PC-9 (cell line): Measurements from ENCODE around the gene TCEA3. TPM values are rescaled to one million over a fixed set of nuclear protein-coding genes. Genes with fewer than 3 reads are reported as not detected.

Experiments used
- BruUV-seq: library from RNA; stranded (reverse); fragments of 400-500 nt; replicated peaks from 2 replicates; lab custom pipeline; 2021; lab: Mats Ljungman, UMichigan
- CTCF ChIA-PET: fragments of 300-600 bp; sonication (Branson Sonifier 250); formaldehyde crosslinking; loops from one replicate; lab custom pipeline; 2022; ENCODE audit warnings: antibody characterized with exemption; lab: Charles Lee
- POLR2A ChIA-PET: fragments of 300-600 bp; sonication (Branson Sonifier 250); formaldehyde crosslinking; loops from one replicate; lab custom pipeline; 2022; ENCODE audit warnings: antibody characterized with exemption; ENCODE audit not compliant: unreplicated experiment; lab: Charles Lee
- DNase-seq, 2 experiments: peaks; one replicate each; pipeline versions ENCODE4 v3.0.0 to v3.0.0-alpha.2; 2015 to 2022; ENCODE audit warnings: mixed read lengths in 1 of 2
- H2AFZ ChIP-seq: fragments of 200-600 bp; sonication (generic); 2 replicates; pipeline ENCODE4 v1.8.1; 2017; ENCODE audit warnings: antibody characterized with exemption
- H3F3A ChIP-seq: fragments of 200-600 bp; sonication (generic); 2 replicates; pipeline ENCODE4 v1.8.1; 2017; ENCODE audit warnings: antibody characterized with exemption, mild to moderate bottlenecking, low read depth; ENCODE audit not compliant: insufficient read depth
- H3K27ac ChIP-seq: fragments of 200-600 bp; sonication (generic); 2 replicates; pipeline ENCODE4 v1.6.1; 2016; ENCODE audit warnings: mixed run types
- H3K27me3 ChIP-seq: fragments of 200-600 bp; sonication (generic); 2 replicates; pipeline ENCODE4 v1.6.1; 2016; ENCODE audit warnings: low read depth, mixed run types; ENCODE audit not compliant: insufficient read depth
- H3K36me3 ChIP-seq: fragments of 200-600 bp; sonication (generic); 2 replicates; pipeline ENCODE4 v1.6.1; 2016; ENCODE audit warnings: low read depth, mixed run types
- H3K4me1 ChIP-seq: fragments of 200-600 bp; sonication (generic); replicated peaks from 2 replicates; pipeline ENCODE4 v1.6.1; 2016; ENCODE audit warnings: mixed run types; ENCODE audit not compliant: insufficient read depth
- H3K4me2 ChIP-seq: fragments of 200-600 bp; sonication (generic); 2 replicates; pipeline ENCODE4 v1.6.1; 2017; ENCODE audit warnings: mixed run types
- H3K4me3 ChIP-seq: fragments of 200-600 bp; sonication (generic); 2 replicates; pipeline ENCODE4 v1.6.1; 2016; ENCODE audit warnings: mixed run types
- H3K79me2 ChIP-seq: fragments of 200-600 bp; sonication (generic); 2 replicates; pipeline ENCODE4 v1.6.1; 2017; ENCODE audit warnings: low read depth, mixed run types
- H3K9me2 ChIP-seq: fragments of 200-600 bp; sonication (generic); 2 replicates; pipeline ENCODE4 v1.8.1; 2017; ENCODE audit warnings: mild to moderate bottlenecking; ENCODE audit not compliant: insufficient read depth
- H3K9me3 ChIP-seq: fragments of 200-600 bp; sonication (generic); 2 replicates; pipeline ENCODE4 v1.8.1; 2016; ENCODE audit warnings: low read depth; ENCODE audit not compliant: insufficient read depth
- H4K20me1 ChIP-seq: fragments of 200-600 bp; sonication (generic); 2 replicates; pipeline ENCODE4 v1.8.1; 2017; ENCODE audit not compliant: insufficient read depth
- CTCF ChIP-seq: fragments of 200-600 bp; sonication (generic); conservative IDR thresholded peaks from 2 replicates; pipeline ENCODE4 v1.6.1; 2017; ENCODE audit warnings: mixed run types, antibody characterized with exemption, mild to moderate bottlenecking, moderate library complexity
- EZH2 ChIP-seq: fragments of 200-600 bp; sonication (generic); IDR thresholded peaks from 2 replicates; pipeline ENCODE4 v1.8.0; 2017; ENCODE audit warnings: antibody characterized with exemption, low read depth
- intact Hi-C: fragments of 100-400 bp; cut with micrococcal nuclease; formaldehyde crosslinking; loops from one replicate; pipeline ENCODE4 v1.10.0; 2022; ENCODE audit not compliant: unreplicated experiment
- total RNA-seq: library from RNA; stranded (reverse); gene quantifications from 2 replicates; pipeline ENCODE4 v1.2.3, GENCODE V29; 2021

Gene TCEA3
- total RNA-seq, 1 experiment from 2014 or later: 2.7 TPM

GRCh38 chr1:23434260-23434775 is 9.8 kb upstream of the TCEA3 start:
- TF ChIP-seq CTCF (no peak), EZH2 (no peak)
- no peaks in the 10 kb centered on the region for H4K20me1 ChIP-seq
- H3K79me2 ChIP-seq: no peaks in the 10 kb centered on the region
- H3K4me3 ChIP-seq: no peak overlapping the region
- POLR2A ChIA-PET: no interaction called here
- H3K27me3 ChIP-seq: no peaks in the 10 kb centered on the region
- H3K36me3 ChIP-seq: no peaks in the 10 kb centered on the region
- CTCF ChIA-PET: no interaction called here
- intact Hi-C loops: no loop called here
- H3K27ac ChIP-seq: no peak overlapping the region
- no peaks in the 10 kb centered on the region for H3F3A ChIP-seq
- no peaks in the 10 kb centered on the region for H3K4me1 ChIP-seq
- BruUV-seq: no TSS peak
- H3K4me2 ChIP-seq: no peak overlapping the region
- no peak for DNase-seq
- H3K9me3 ChIP-seq: no peaks in the 10 kb centered on the region
- no peaks in the 10 kb centered on the region for H3K9me2 ChIP-seq
- no peak overlapping the region for H2AFZ ChIP-seq

- no peaks in the 10 kb centered on the region for H3K4me1 ChIP-seq
- H3K4me3 ChIP-seq: no peak overlapping the region
- H3F3A ChIP-seq: no peaks in the 10 kb centered on the region
- H3K79me2 ChIP-seq: no peaks in the 10 kb centered on the region
- no peaks in the 10 kb centered on the region for H3K9me2 ChIP-seq
- H2AFZ ChIP-seq: no peak overlapping the region
- H3K27ac ChIP-seq: no peak overlapping the region
- H3K36me3 ChIP-seq: no peaks in the 10 kb centered on the region
- no peaks in the 10 kb centered on the region for H3K9me3 ChIP-seq
- H3K27me3 ChIP-seq: no peaks in the 10 kb centered on the region
- H3K4me2 ChIP-seq: no peak overlapping the region
- BruUV-seq: no TSS peak
- CTCF ChIA-PET: no interaction called here
- POLR2A ChIA-PET: no interaction called here
- TF ChIP-seq EZH2 (no peak), CTCF (no peak)
- intact Hi-C loops: no loop called here
- no peak for DNase-seq
- H4K20me1 ChIP-seq: no peaks in the 10 kb centered on the region
Measured at GRCh38 chr1:23433122-23433521, 8.6 kb upstream of the TCEA3 start.

- Histone ChIP-seq H3K4me2 (no peak overlapping the region), H3K9me3 (no peaks in the 10 kb centered on the region), H2AFZ (no peak overlapping the region), H3F3A (no peaks in the 10 kb centered on the region), H3K79me2 (no peaks in the 10 kb centered on the region), H3K27me3 (no peaks in the 10 kb centered on the region), H3K4me1 (no peaks in the 10 kb centered on the region), H3K4me3 (no peak overlapping the region), H3K9me2 (no peaks in the 10 kb centered on the region), H3K27ac (no peak overlapping the region), H3K36me3 (no peaks in the 10 kb centered on the region), H4K20me1 (no peaks in the 10 kb centered on the region)
- intact Hi-C loops: no loop called here
- BruUV-seq: no TSS peak
- no peak for DNase-seq
- POLR2A ChIA-PET: no interaction called here
- TF ChIP-seq CTCF (no peak), EZH2 (no peak)
- CTCF ChIA-PET: no interaction called here
Measured at GRCh38 chr1:23431431-23431830, 6.9 kb upstream of the TCEA3 start.
